H1 (cell line): Measurements from ENCODE around the gene CENPP. TPM values are rescaled to one million over a fixed set of nuclear protein-coding genes. Genes with fewer than 3 reads are reported as not detected.

ENCODE experiments used
- BCL11A ChIP-seq, 2 experiments: IDR thresholded peaks; one replicate each; pipeline ENCODE4 v1.6.1; 2011; ENCODE audit warnings: low read depth in 2 of 2, low read length in 2 of 2, mild to moderate bottlenecking in 2 of 2
- CHD7 ChIP-seq: fragments of 300-600 bp; sonication (generic); IDR thresholded peaks from 2 replicates; pipeline ENCODE4 v1.7.1; 2012; ENCODE audit warnings: low read length, moderate library complexity, mild to moderate bottlenecking, inconsistent platforms; ENCODE audit not compliant: insufficient replicate concordance
- EZH2 ChIP-seq: fragments of 200-600 bp; sonication (generic); IDR thresholded peaks from 2 replicates; pipeline ENCODE4 v1.7.1; 2012; ENCODE audit warnings: low read depth, mild to moderate bottlenecking, moderate library complexity, low read length, inconsistent platforms; ENCODE audit not compliant: severe bottlenecking
- HDAC6 ChIP-seq: IDR thresholded peaks from one replicate; pipeline ENCODE4 v1.7.1; 2012; ENCODE audit warnings: low read depth, mild to moderate bottlenecking, inconsistent platforms, low read length, moderate library complexity
- PHF8 ChIP-seq: fragments of 200-600 bp; sonication (generic); conservative IDR thresholded peaks from 2 replicates; pipeline ENCODE4 v1.7.1; 2012; ENCODE audit warnings: low read depth, mild to moderate bottlenecking, inconsistent platforms, low read length, moderate library complexity
- POU5F1 ChIP-seq: IDR thresholded peaks from 2 replicates; pipeline ENCODE4 v1.6.1; 2011; ENCODE audit warnings: low read depth, mild to moderate bottlenecking, low read length, moderate library complexity
- SIN3A ChIP-seq, 2 experiments: IDR thresholded peaks in 1 of 2; conservative IDR thresholded peaks in 1 of 2; 2 replicates each; pipeline ENCODE4 v1.6.1; 2011 to 2012; ENCODE audit warnings: low read length in 2 of 2, improper control_type of control experiment in 1 of 2, low read depth in 1 of 2, mild to moderate bottlenecking in 1 of 2
- TAF1 ChIP-seq: IDR thresholded peaks from 2 replicates; pipeline ENCODE4 v1.6.1; 2011; ENCODE audit warnings: mild to moderate bottlenecking, low read depth, low read length
- TAF7 ChIP-seq: optimal IDR thresholded peaks from 2 replicates; pipeline ENCODE3; 2011; ENCODE audit warnings: low read depth, mild to moderate bottlenecking, inconsistent platforms, low read length, moderate library complexity, borderline replicate concordance
- YY1 ChIP-seq: IDR thresholded peaks from 2 replicates; pipeline ENCODE4 v1.6.1; 2011; ENCODE audit warnings: low read depth, mild to moderate bottlenecking, low read length
- polyA plus RNA-seq, 7 experiments: library from polyadenylated mRNA; depleted of rRNA in 3 of 7; stranded (reverse) in 5 of 7; unstranded in 2 of 7; fragments of >200 nt in 5 of 7; fragments of 200-250 nt in 2 of 7; gene quantifications; 1 replicate in 5 of 7; 2 replicates in 1 of 7; 4 replicates in 1 of 7; pipeline versions ENCODE4 v1.2.1 to v1.2.3, GENCODE V29; 2011 to 2013; ENCODE audit warnings: missing spikeins in 2 of 7, mixed read lengths in 2 of 7
- total RNA-seq: library from RNA; stranded (reverse); fragmentation: NEBNext Ultra II Directional; extraction: Animal tissue kit (Norgen Biotek cat#: 25700); gene quantifications from 2 replicates; pipeline ENCODE4 v1.2.1, GENCODE V29; 2021

CENPP gene
- total and polyA plus RNA-seq, 2 of the 8 experiments (the other 6 are each of a cell fraction or from before 2014, with no cell fraction given), result 2.7 to 10.8 TPM

GRCh38 chr9:92325269-92325990 lies at the start of gene CENPP, which contains the start of gene NOL8 (continued):
- TF ChIP-seq CHD7 (no peak), TAF7 (peak; percentile 23), YY1 (no peak; the same call in 1 of the 2 replicates), EZH2 (no peak), SIN3A (conservative IDR thresholded peaks at IDR 0.05 in 1 of 2, IDR thresholded peaks at IDR 0.05 in 1 of 2; ENCODE audit: low read depth in 1 of 2, low read length in 2 of 2) (peak; percentile 92 to 97), BCL11A (IDR thresholded peaks at IDR 0.05; ENCODE audit: low read depth in 2 of 2, low read length in 2 of 2) (no peak), PHF8 (peak; percentile 49; the same call in 1 of the 2 replicates), POU5F1 (no peak), TAF1 (peak; percentile 97), HDAC6 (no peak)
